Measurements from ENCODE around the gene PFAS.

DNA sequence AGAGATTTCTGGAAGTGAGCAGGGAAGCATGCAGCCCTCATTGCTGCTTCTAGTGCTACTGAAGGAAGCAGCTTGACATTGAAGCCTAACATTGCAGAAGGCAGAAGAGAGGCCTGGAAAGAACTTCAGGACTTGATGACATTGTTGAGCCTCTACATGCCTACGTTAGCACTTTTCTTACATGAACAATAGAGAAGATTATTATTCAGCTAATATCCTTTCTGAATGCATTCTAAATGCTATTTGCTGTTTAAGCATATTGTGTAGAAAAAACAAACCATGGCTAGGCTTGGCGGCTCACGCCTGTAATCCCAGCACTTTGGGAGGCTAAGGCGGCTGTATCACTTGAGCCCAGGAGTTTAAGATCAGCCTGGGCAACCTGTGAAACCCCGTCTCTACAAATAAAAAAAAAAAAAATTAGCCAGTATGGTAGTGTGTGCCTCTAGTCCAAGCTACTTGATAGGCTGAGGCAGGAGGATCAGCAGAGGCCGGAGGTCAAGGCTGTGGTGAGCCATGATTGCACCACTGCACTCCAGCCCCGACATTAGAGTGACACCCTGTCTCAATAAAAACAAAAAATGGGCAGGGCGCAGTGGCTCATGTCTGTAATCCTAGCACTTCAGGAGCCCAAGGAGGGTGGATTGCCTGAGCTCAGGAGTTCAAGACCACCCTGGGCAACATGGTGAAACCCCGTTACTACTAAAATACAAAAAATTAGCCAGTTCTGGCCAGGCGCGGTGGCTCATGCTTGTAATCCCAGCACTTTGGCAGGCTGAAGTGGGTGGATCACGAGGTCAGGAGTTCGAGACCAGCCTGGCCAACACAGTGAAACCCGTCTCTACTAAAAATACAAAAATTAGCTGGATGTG, 36.5 kb upstream of the PFAS start:
- no peak for TF ChIP-seq HDAC6 (IDR thresholded peaks at IDR 0.05; ENCODE audit: unreplicated experiment)
- TF ChIP-seq EGR1 (IDR thresholded peaks at IDR 0.05; ENCODE audit: borderline replicate concordance in 1 of 2, low read depth in 2 of 2, low read length in 2 of 2): no peak
- TF ChIP-seq ZBTB11 (CRISPR knock-in tag; IDR thresholded peaks at IDR 0.05): no peak
- TF ChIP-seq CTCF (IDR thresholded peaks at IDR 0.05 in 2 of 3, conservative IDR thresholded peaks at IDR 0.05 in 1 of 3; ENCODE audit: control insufficient read depth in 2 of 3, extremely low read depth in 1 of 3, insufficient read depth in 1 of 3, low read depth in 3 of 3, low read length in 3 of 3): no peak
- no peak for TF ChIP-seq BCLAF1 (IDR thresholded peaks at IDR 0.05)
- no peak for TF ChIP-seq EZH2 (IDR thresholded peaks at IDR 0.05; ENCODE audit: borderline replicate concordance, control insufficient read depth, low read depth, low read length)
- no peak for TF ChIP-seq EP300 (IDR thresholded peaks at IDR 0.05; ENCODE audit: borderline replicate concordance in 1 of 2, control insufficient read depth in 1 of 2, low read depth in 2 of 2, low read length in 2 of 2)
- TF ChIP-seq EED (IDR thresholded peaks at IDR 0.05; ENCODE audit: low read depth): no peak
- no peak for TF ChIP-seq POU2F2 (IDR thresholded peaks at IDR 0.05; ENCODE audit: borderline replicate concordance, low read depth, low read length)
- TF ChIP-seq CEBPB (IDR thresholded peaks at IDR 0.05; ENCODE audit: borderline replicate concordance in 1 of 2, low read depth in 2 of 2, low read length in 2 of 2): no peak

All from GM12878 (cell line).